ENCODE data around the gene ZNF865.

DNA sequence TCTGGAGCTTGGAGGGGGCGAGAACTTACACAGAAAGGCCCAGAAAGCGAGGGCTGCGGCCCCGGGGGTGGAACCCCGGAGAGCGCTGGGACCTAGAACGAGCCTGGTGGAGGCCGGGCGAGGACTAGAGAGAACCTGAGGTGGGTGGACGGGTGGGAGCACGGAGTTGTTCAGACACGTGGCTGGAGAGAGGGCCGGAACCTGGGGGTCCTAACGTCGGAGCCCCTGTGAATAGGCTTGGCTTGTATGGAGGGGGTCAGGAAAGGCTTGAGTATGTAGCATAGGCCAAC is 38.4 kb downstream of the ZNF865 start:
- TF ChIP-seq, protein P1, sequence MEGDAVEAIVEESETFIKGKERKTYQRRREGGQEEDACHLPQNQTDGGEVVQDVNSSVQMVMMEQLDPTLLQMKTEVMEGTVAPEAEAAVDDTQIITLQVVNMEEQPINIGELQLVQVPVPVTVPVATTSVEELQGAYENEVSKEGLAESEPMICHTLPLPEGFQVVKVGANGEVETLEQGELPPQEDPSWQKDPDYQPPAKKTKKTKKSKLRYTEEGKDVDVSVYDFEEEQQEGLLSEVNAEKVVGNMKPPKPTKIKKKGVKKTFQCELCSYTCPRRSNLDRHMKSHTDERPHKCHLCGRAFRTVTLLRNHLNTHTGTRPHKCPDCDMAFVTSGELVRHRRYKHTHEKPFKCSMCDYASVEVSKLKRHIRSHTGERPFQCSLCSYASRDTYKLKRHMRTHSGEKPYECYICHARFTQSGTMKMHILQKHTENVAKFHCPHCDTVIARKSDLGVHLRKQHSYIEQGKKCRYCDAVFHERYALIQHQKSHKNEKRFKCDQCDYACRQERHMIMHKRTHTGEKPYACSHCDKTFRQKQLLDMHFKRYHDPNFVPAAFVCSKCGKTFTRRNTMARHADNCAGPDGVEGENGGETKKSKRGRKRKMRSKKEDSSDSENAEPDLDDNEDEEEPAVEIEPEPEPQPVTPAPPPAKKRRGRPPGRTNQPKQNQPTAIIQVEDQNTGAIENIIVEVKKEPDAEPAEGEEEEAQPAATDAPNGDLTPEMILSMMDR (conservative IDR thresholded peaks at IDR 0.05; ENCODE audit: low read depth, low read length), result no peak
- no peak for TF ChIP-seq EZH2phosphoT487 (IDR thresholded peaks at IDR 0.05; ENCODE audit: borderline replicate concordance, low read length)

Data from PC-3 (cell line).